ENCODE data around the gene LDLRAD2. TPM values are rescaled to one million over a fixed set of nuclear protein-coding genes. Genes with fewer than 3 reads are reported as not detected.

The LDLRAD2 gene
- total and polyA plus RNA-seq, 2 donors from 2014 or later, result 0.79 TPM; not detected in 1

GRCh38 chr1:21866707-21867043 lies 54.6 kb downstream of the LDLRAD2 start:
- H3K36me3 ChIP-seq (ENCODE audit: control insufficient read depth in 2 of 3, insufficient read depth in 3 of 3, low read length in 3 of 3), result peaks cover 3 to 19% (median 6%) of the 10 kb centered on the region in 3 donors
- intact Hi-C loops (cut with DNase I), result no loop called here
- TF ChIP-seq, protein P1, sequence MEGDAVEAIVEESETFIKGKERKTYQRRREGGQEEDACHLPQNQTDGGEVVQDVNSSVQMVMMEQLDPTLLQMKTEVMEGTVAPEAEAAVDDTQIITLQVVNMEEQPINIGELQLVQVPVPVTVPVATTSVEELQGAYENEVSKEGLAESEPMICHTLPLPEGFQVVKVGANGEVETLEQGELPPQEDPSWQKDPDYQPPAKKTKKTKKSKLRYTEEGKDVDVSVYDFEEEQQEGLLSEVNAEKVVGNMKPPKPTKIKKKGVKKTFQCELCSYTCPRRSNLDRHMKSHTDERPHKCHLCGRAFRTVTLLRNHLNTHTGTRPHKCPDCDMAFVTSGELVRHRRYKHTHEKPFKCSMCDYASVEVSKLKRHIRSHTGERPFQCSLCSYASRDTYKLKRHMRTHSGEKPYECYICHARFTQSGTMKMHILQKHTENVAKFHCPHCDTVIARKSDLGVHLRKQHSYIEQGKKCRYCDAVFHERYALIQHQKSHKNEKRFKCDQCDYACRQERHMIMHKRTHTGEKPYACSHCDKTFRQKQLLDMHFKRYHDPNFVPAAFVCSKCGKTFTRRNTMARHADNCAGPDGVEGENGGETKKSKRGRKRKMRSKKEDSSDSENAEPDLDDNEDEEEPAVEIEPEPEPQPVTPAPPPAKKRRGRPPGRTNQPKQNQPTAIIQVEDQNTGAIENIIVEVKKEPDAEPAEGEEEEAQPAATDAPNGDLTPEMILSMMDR (IDR thresholded peaks at IDR 0.05; ENCODE audit: borderline replicate concordance, extremely low read depth, insufficient read depth), result no peak
- H3K27me3 ChIP-seq (ENCODE audit: control insufficient read depth, insufficient read depth, low read length), result no peaks in the 10 kb centered on the region
- H3K9ac ChIP-seq (ENCODE audit: low read length in 3 of 3), result no peak overlapping the region
- no peak for DNase-seq
- H3K4me3 ChIP-seq (ENCODE audit: low read length in 3 of 3), result no peak overlapping the region
- peaks cover 0 to 3% (median 0%) of the 10 kb centered on the region in 3 donors for H3K4me1 ChIP-seq (ENCODE audit: control insufficient read depth in 2 of 3, insufficient read depth in 2 of 3, low read depth in 1 of 3, low read length in 3 of 3)
- no peak for FAIRE-seq
- no peak overlapping the region for H3K27ac ChIP-seq (ENCODE audit: low read depth in 2 of 2, low read length in 2 of 2)
- no peaks in the 10 kb centered on the region for H3K9me3 ChIP-seq (ENCODE audit: control insufficient read depth in 2 of 3, insufficient read depth in 1 of 3, low read length in 3 of 3)

GRCh38 chr1:21867451-21867996 lies 55.5 kb downstream of the LDLRAD2 start:
- H3K4me3 ChIP-seq (ENCODE audit: low read length in 3 of 3), result no peak overlapping the region
- H3K9me3 ChIP-seq (ENCODE audit: control insufficient read depth in 2 of 3, insufficient read depth in 1 of 3, low read length in 3 of 3), result no peaks in the 10 kb centered on the region
- peaks cover 0 to 18% (median 10%) of the 10 kb centered on the region in 3 donors for H3K36me3 ChIP-seq (ENCODE audit: control insufficient read depth in 2 of 3, insufficient read depth in 3 of 3, low read length in 3 of 3)
- FAIRE-seq, result no peak
- H3K4me1 ChIP-seq (ENCODE audit: control insufficient read depth in 2 of 3, insufficient read depth in 2 of 3, low read depth in 1 of 3, low read length in 3 of 3), result peaks cover 0 to 3% (median 0%) of the 10 kb centered on the region in 3 donors
- H3K27me3 ChIP-seq (ENCODE audit: control insufficient read depth, insufficient read depth, low read length), result no peaks in the 10 kb centered on the region
- TF ChIP-seq, protein P1 (IDR thresholded peaks at IDR 0.05; ENCODE audit: borderline replicate concordance, extremely low read depth, insufficient read depth), result no peak
- H3K27ac ChIP-seq (ENCODE audit: low read depth in 2 of 2, low read length in 2 of 2), result no peak overlapping the region
- DNase-seq, result no peak
- H3K9ac ChIP-seq (ENCODE audit: low read length in 3 of 3), result no peak overlapping the region
- intact Hi-C loops (cut with DNase I), result no loop called here

GRCh38 chr1:21868482-21868881 lies 56.4 kb downstream of the LDLRAD2 start:
- TF ChIP-seq, protein P1 (IDR thresholded peaks at IDR 0.05; ENCODE audit: borderline replicate concordance, extremely low read depth, insufficient read depth), result no peak
- H3K4me3 ChIP-seq (ENCODE audit: low read length in 3 of 3), result no peak overlapping the region
- H3K27me3 ChIP-seq (ENCODE audit: control insufficient read depth, insufficient read depth, low read length), result no peaks in the 10 kb centered on the region
- no peak overlapping the region for H3K9ac ChIP-seq (ENCODE audit: low read length in 3 of 3)
- H3K27ac ChIP-seq (ENCODE audit: low read depth in 2 of 2, low read length in 2 of 2), result no peak overlapping the region
- intact Hi-C loops (cut with DNase I), result no loop called here
- H3K4me1 ChIP-seq (ENCODE audit: control insufficient read depth in 2 of 3, insufficient read depth in 2 of 3, low read depth in 1 of 3, low read length in 3 of 3), result peaks cover 0 to 3% (median 0%) of the 10 kb centered on the region in 3 donors
- H3K9me3 ChIP-seq (ENCODE audit: control insufficient read depth in 2 of 3, insufficient read depth in 1 of 3, low read length in 3 of 3), result no peaks in the 10 kb centered on the region
- no peak for DNase-seq
- peaks cover 0 to 23% (median 10%) of the 10 kb centered on the region in 3 donors for H3K36me3 ChIP-seq (ENCODE audit: control insufficient read depth in 2 of 3, insufficient read depth in 3 of 3, low read length in 3 of 3)
- no peak for FAIRE-seq
